Raji (cell line): ENCODE results near the gene TFF2.

Experiments
- POLR2A ChIP-seq: IDR thresholded peaks from 2 replicates; pipeline ENCODE4 v1.6.1; 2011; ENCODE audit warnings: low read depth, low read length, control low read depth; ENCODE audit not compliant: insufficient read depth

TFF2 gene

DNA sequence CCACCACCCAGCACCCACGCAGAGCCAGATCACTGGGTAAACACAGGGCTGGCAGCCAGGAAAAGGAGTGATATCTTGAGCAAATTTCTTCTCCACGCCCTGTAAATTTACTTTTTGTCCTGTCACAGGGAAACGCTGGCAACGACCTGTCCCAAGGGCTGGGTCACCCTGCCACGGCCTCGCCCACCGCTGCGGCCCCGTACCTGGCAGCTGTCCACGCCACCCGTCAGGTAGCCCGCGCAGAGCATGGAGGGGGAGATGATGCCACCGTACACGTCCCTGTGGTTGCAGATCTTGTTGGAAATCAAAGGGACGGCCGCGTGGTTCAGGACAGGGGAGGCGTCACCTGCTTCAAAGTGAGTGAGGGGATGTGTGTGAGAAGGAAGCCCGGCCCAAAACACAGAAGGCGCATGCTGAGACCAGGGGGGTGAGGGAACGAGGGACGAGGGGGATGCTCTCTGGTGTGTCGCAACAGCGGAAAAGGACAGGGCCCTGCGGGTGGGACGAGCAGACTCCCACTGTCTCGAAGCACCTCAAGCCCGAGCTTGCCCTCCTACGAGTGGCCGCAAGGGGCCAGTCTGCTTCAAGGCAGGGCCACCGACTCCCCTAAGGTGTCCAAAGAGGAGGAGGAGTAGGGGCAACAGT lies 25.7 kb upstream of the TFF2 start:
- TF ChIP-seq POLR2A = no peak

- no peak for TF ChIP-seq POLR2A
These were observed 25.2 kb upstream of the TFF2 start for GRCh38 chr21:42375966-42376337.

GRCh38 chr21:42375506-42375905 lies 24.7 kb upstream of the TFF2 start:
- TF ChIP-seq POLR2A = no peak

- TF ChIP-seq POLR2A = no peak
These were observed 24.2 kb upstream of the TFF2 start for GRCh38 chr21:42374864-42375499.

- no peak for TF ChIP-seq POLR2A
These were observed 23.7 kb upstream of the TFF2 start for GRCh38 chr21:42374457-42374856.

- no peak for TF ChIP-seq POLR2A
These were observed 23.2 kb upstream of the TFF2 start for GRCh38 chr21:42373908-42374455.

- no peak for TF ChIP-seq POLR2A
These were observed 22.6 kb upstream of the TFF2 start for GRCh38 chr21:42373196-42373907.

- TF ChIP-seq POLR2A = no peak
These were observed 20.3 kb upstream of the TFF2 start for GRCh38 chr21:42370894-42371654.

DNA sequence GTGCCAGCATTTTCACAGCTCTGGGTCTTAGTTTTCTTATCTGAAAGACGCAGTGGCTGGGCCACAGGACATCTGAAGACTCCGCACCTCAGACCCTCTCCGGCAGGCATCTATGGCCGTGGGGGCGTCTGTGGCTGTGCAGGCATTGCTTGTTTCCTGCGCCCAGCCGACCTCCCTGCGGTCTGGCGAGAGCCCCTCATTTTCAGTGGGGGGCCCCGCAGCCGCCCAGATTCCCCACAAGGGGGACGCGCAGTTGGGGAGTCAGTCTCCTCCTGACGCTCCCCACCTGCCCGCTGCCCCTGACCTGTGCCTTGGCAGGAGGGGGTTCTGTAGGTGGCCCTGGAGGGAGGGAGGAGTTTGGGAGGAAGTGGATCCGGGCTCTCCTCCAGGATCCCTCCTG lies 19.0 kb upstream of the TFF2 start:
- no peak for TF ChIP-seq POLR2A

DNA sequence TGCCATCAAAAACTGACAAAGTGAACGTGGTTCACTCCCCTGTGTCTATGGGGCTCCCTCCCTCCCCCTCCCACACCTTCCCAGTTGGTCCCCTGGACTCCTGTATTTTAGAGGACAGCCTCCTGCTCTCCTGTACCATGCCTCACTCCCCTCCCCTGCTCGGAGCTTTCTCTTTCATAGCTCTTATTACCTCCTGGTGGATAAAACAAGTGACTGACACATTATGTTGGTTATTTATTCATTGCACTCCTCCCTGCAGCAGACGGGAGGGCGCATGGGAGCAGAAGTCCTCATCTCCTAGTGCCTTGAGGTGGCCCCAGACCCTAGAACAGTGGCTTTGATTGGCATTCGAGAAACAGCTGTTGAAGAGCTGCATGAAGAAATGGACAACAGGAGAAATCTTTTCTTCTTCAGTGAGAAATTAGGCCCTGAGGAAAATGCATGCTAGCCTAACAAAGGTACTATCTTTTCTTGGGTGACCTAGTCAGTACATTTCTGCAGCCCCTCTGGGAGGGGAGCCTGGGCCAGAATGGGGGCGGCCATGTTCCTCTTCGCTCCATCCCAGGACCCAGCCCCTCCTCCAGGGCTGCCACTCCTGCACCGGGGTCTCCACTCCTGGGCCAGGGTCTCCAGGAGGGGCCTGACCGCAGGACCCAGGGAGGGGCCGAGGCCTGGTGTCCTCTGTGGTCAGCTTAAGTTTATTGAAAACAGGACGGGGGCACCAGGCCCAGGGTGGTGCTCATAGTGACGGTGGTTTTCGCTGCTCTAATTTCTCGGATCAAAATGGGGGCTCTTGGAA lies 16.8 kb upstream of the TFF2 start:
- TF ChIP-seq POLR2A = no peak

- no peak for TF ChIP-seq POLR2A
These were observed 15.7 kb upstream of the TFF2 start, which contains the start of gene TFF1 for GRCh38 chr21:42366292-42367010. TSS of gene TFF1 (minus strand) at chr21:42366535. CDS start at chr21:42366495, 40 bp downstream.

DNA sequence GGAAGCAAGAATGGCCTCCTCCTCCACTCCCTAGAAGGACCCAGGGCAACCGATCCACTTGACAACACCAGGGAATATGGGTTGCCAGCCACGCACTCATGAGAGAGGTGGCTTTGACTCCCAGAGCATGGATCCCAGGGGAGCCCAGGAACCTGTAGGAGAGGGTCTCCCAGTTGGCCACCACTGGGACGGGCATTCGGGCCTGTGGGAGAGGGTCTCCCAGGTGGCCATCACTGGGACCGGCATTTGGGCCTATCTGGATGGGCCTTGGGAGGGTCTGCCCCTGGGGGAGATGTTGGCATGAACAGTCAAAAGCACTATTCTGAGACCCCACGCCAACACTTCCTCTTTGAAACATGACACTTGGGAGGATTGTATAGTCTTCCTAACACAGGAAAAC lies 15.0 kb upstream of the TFF2 start:
- no peak for TF ChIP-seq POLR2A

- no peak for TF ChIP-seq POLR2A
These were observed 13.6 kb upstream of the TFF2 start for GRCh38 chr21:42364304-42364865.
